Breast epithelium (tissue), 4 donors: ENCODE results near the gene CARTPT. TPM values are rescaled to one million over a fixed set of nuclear protein-coding genes. Genes with fewer than 3 reads are reported as not detected.

Experiments
- DNase-seq, 2 donors: peaks; one replicate each; pipeline ENCODE4 v3.0.0-alpha.2; 2019; ENCODE audit warnings: low spot score in 2 of 2
- H3K27ac ChIP-seq, 2 donors: fragments of 200-600 bp; sonication (generic) in 1 of 2; one replicate each; pipeline ENCODE4 v1.5.1; 2016 to 2019; ENCODE audit warnings: mild to moderate bottlenecking in 1 of 2
- H3K27me3 ChIP-seq, 2 donors: fragments of 200-600 bp; sonication (generic) in 1 of 2; one replicate each; pipeline versions ENCODE4 v1.5.1 to v1.6.0; 2017 to 2019; ENCODE audit warnings: control low read depth in 1 of 2, mild to moderate bottlenecking in 1 of 2
- H3K36me3 ChIP-seq: fragments of 200-600 bp; one replicate; pipeline ENCODE4 v1.5.1; 2019
- H3K4me1 ChIP-seq, 2 donors: fragments of 200-600 bp; sonication (generic); one replicate each; pipeline ENCODE4 v1.5.1; 2016 to 2019; ENCODE audit warnings: control low read depth in 1 of 2
- H3K4me3 ChIP-seq, 3 donors: fragments of 200-600 bp; sonication (generic); 1 replicate in 2 of 3; 2 replicates in 1 of 3; pipeline ENCODE4 v1.5.1; 2016 to 2019; ENCODE audit warnings: mild to moderate bottlenecking in 3 of 3, moderate library complexity in 2 of 3
- H3K9me3 ChIP-seq, 2 donors: fragments of 200-600 bp; sonication (generic) in 1 of 2; one replicate each; pipeline ENCODE4 v1.5.1; 2016 to 2019; ENCODE audit warnings: control low read depth in 1 of 2
- CTCF ChIP-seq, 3 donors: fragments of 450-650 bp; IDR thresholded peaks; one replicate each; pipeline ENCODE4 v1.5.1; 2016 to 2017; ENCODE audit warnings: antibody characterized with exemption in 3 of 3, mild to moderate bottlenecking in 3 of 3, moderate library complexity in 3 of 3
- POLR2A ChIP-seq: fragments of 450-650 bp; IDR thresholded peaks from one replicate; pipeline ENCODE4 v1.6.1; 2016; ENCODE audit warnings: antibody characterized with exemption, mild to moderate bottlenecking, moderate library complexity
- POLR2AphosphoS5 ChIP-seq, 3 donors: sonication (generic); formaldehyde crosslinking; IDR thresholded peaks; one replicate each; pipeline ENCODE4 v1.6.1; 2017; ENCODE audit warnings: antibody characterized with exemption in 3 of 3
- intact Hi-C: fragments of 100-400 bp; cut with DNase I; formaldehyde crosslinking; loops from one replicate; pipeline ENCODE4 v1.15.1; 2023; ENCODE audit warnings: low total_unique reads
- total RNA-seq, 3 donors: library from RNA; depleted of rRNA; stranded (reverse); fragments of >200 nt; gene quantifications; one replicate each; pipeline ENCODE4 v1.1.0, GENCODE V29; 2016

The CARTPT gene
- total RNA-seq, 3 donors from 2014 or later: not detected

- Histone ChIP-seq H3K4me3 (no peak overlapping the region), H3K9me3 (no peaks in the 10 kb centered on the region), H3K4me1 (no peaks in the 10 kb centered on the region), H3K27me3 (peaks cover 0 to 6% of the 10 kb centered on the region in 2 donors), H3K27ac (no peak overlapping the region), H3K36me3 (no peaks in the 10 kb centered on the region)
- DNase-seq: no peak
- intact Hi-C loops: loop anchor here (5.0 kb wide), 1 partner anchor 245 kb away; no protein-coding TSS in a partner anchor
- TF ChIP-seq POLR2AphosphoS5 (IDR thresholded peaks at IDR 0.05) (no peak), POLR2A (no peak), CTCF (IDR thresholded peaks at IDR 0.05) (no peak)
Measured at GRCh38 chr5:71732011-71732410, 12.9 kb downstream of the CARTPT start.

GRCh38 chr5:71734141-71734540, 15.1 kb downstream of the CARTPT start:
- intact Hi-C loops: loop anchor here (5.0 kb wide), 1 partner anchor 247 kb away; no protein-coding TSS in a partner anchor
- Histone ChIP-seq H3K36me3 (no peaks in the 10 kb centered on the region), H3K9me3 (no peaks in the 10 kb centered on the region), H3K4me1 (no peaks in the 10 kb centered on the region), H3K27ac (no peak overlapping the region), H3K4me3 (no peak overlapping the region), H3K27me3 (no peaks in the 10 kb centered on the region)
- TF ChIP-seq CTCF (IDR thresholded peaks at IDR 0.05): no peak
- DNase-seq: no peak

GRCh38 chr5:71737931-71738539, 19.0 kb downstream of the CARTPT start:
- intact Hi-C loops: no loop called here
- Histone ChIP-seq H3K27me3 (no peaks in the 10 kb centered on the region), H3K4me1 (no peaks in the 10 kb centered on the region), H3K27ac (no peak overlapping the region), H3K9me3 (no peaks in the 10 kb centered on the region), H3K36me3 (no peaks in the 10 kb centered on the region), H3K4me3 (no peak overlapping the region)
- TF ChIP-seq POLR2AphosphoS5 (IDR thresholded peaks at IDR 0.05): no peak
- no peak for DNase-seq

- DNase-seq: no peak
- intact Hi-C loops: no loop called here
- no peaks in the 10 kb centered on the region for H3K4me1 ChIP-seq
- H3K27ac ChIP-seq: no peak overlapping the region
- no peak for TF ChIP-seq CTCF (IDR thresholded peaks at IDR 0.05)
- no peak for TF ChIP-seq POLR2A
- TF ChIP-seq POLR2AphosphoS5 (IDR thresholded peaks at IDR 0.05): no peak
- H3K4me3 ChIP-seq: no peak overlapping the region
- no peaks in the 10 kb centered on the region for H3K9me3 ChIP-seq
- no peaks in the 10 kb centered on the region for H3K27me3 ChIP-seq
- H3K36me3 ChIP-seq: no peaks in the 10 kb centered on the region
Measured at GRCh38 chr5:71738662-71739361, 19.7 kb downstream of the CARTPT start.

- Histone ChIP-seq H3K27ac (no peak overlapping the region), H3K9me3 (no peaks in the 10 kb centered on the region), H3K4me1 (no peaks in the 10 kb centered on the region), H3K27me3 (no peaks in the 10 kb centered on the region), H3K36me3 (no peaks in the 10 kb centered on the region), H3K4me3 (no peak overlapping the region)
- TF ChIP-seq CTCF (IDR thresholded peaks at IDR 0.05) (no peak), POLR2A (no peak), POLR2AphosphoS5 (IDR thresholded peaks at IDR 0.05) (no peak)
- intact Hi-C loops: no loop called here
- no peak for DNase-seq
Measured at GRCh38 chr5:71740015-71740753, 21.1 kb downstream of the CARTPT start.
